Stimulated activated CD8-positive, alpha-beta memory T cell treated with anti-CD3 and anti-CD28 coated beads, Interleukin-7, amount 100 ng/mL, for 24 hours (primary cell): ENCODE data around the gene ARID1B.

Experiments
- DNase-seq: peaks from one replicate; pipeline ENCODE4 v3.0.0-alpha.2; 2020; ENCODE audit warnings: low read depth

The ARID1B gene

GRCh38 chr6:156852858-156853216 is 75.7 kb downstream of the ARID1B start:
- DNase-seq = no peak

GRCh38 chr6:156853733-156854132 is 76.6 kb downstream of the ARID1B start:
- DNase-seq = no peak

- DNase-seq = no peak
Measured at GRCh38 chr6:156854466-156855161, 77.4 kb downstream of the ARID1B start.

GRCh38 chr6:156857573-156857972 is 80.4 kb downstream of the ARID1B start:
- no peak for DNase-seq

- DNase-seq = no peak
Measured at GRCh38 chr6:156859686-156860085, 82.5 kb downstream of the ARID1B start.

GRCh38 chr6:156862711-156863110 is 85.5 kb downstream of the ARID1B start:
- DNase-seq = no peak

GRCh38 chr6:156863504-156863903 is 86.3 kb downstream of the ARID1B start:
- DNase-seq = no peak

GRCh38 chr6:156864557-156864956 is 87.4 kb downstream of the ARID1B start:
- DNase-seq = no peak

GRCh38 chr6:156865019-156865629 is 87.9 kb downstream of the ARID1B start:
- no peak for DNase-seq

GRCh38 chr6:156866220-156867015 is 89.2 kb downstream of the ARID1B start:
- DNase-seq = no peak

GRCh38 chr6:156867121-156867520 is 89.9 kb downstream of the ARID1B start:
- DNase-seq = no peak

GRCh38 chr6:156868385-156868784 is 91.2 kb downstream of the ARID1B start:
- no peak for DNase-seq

- no peak for DNase-seq
Measured at GRCh38 chr6:156869980-156870398, 92.8 kb downstream of the ARID1B start.

- no peak for DNase-seq
Measured at GRCh38 chr6:156870924-156871539, 93.9 kb downstream of the ARID1B start.

GRCh38 chr6:156872903-156873302 is 95.7 kb downstream of the ARID1B start:
- no peak for DNase-seq

GRCh38 chr6:156873654-156874380 is 96.6 kb downstream of the ARID1B start:
- no peak for DNase-seq

- no peak for DNase-seq
Measured at GRCh38 chr6:156875062-156875461, 97.9 kb downstream of the ARID1B start.

GRCh38 chr6:156876302-156876701 is 99.1 kb downstream of the ARID1B start:
- no peak for DNase-seq

GRCh38 chr6:156877126-156877863 is 100.1 kb downstream of the ARID1B start:
- no peak for DNase-seq

- DNase-seq = no peak
Measured at GRCh38 chr6:156878681-156879080, 101.5 kb downstream of the ARID1B start.

- no peak for DNase-seq
Measured at GRCh38 chr6:156879186-156879585, 102.0 kb downstream of the ARID1B start.
